Measurements from ENCODE around the gene TMEM156.

DNA sequence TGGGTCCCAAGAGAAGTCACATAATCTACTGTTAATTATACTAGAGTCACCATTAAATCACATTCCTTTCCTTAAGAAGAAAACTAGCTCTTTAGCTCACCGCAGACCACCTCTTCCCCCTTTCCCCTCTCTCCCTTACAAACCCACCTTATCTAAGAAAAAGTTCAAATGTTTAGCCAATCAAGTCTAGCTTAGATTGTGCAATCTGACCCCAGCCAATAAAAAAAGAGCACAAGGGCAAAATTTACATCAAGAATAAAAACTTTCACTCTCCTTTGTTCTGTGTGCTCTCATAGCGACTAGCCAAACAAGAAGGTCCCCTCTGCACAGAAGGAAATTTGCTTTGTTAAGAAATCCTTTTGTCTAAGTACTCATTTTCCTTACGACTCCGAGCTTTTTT, 76.3 kb downstream of the TMEM156 start:
- no peak for TF ChIP-seq POLR2AphosphoS5 (IDR thresholded peaks at IDR 0.05; ENCODE audit: low read depth, low read length)
- TF ChIP-seq POLR2A (IDR thresholded peaks at IDR 0.05; ENCODE audit: low read depth, low read length), result no peak

All from GM12892 (cell line).